Activated T-cell treated with anti-CD3 and anti-CD28 coated beads, Interleukin-2, amount 50 U/mL, for 4 hours (primary cell): ENCODE results near the gene UQCR11. TPM values are rescaled to one million over a fixed set of nuclear protein-coding genes. Genes with fewer than 3 reads are reported as not detected.
"Not testable (repeated sequence)": the region's sequence is repeated elsewhere in the genome, so short reads cannot be mapped to it uniquely, and the experiment has no call there.

Source experiments
- ATAC-seq, 2 donors: fragments of 200-7000 bp; cut with Tn5 transposase; one replicate each; pipeline ENCODE4 v1.10.0; 2021
- DNase-seq: peaks from one replicate; pipeline ENCODE4 v3.0.0-alpha.2; 2020
- H3K27me3 Mint-ChIP-seq: one replicate; pipeline ENCODE4 v1.8.0; 2021; ENCODE audit warnings: low read depth, mixed read lengths
- H3K36me3 Mint-ChIP-seq: one replicate; pipeline ENCODE4 v1.8.0; 2022; ENCODE audit warnings: mixed read lengths; ENCODE audit not compliant: insufficient read depth
- H3K4me1 Mint-ChIP-seq: one replicate; pipeline ENCODE4 v1.8.0; 2021; ENCODE audit warnings: low read depth, mixed read lengths
- H3K4me3 Mint-ChIP-seq: one replicate; pipeline ENCODE4 v1.8.0; 2021; ENCODE audit warnings: mild to moderate bottlenecking, moderate library complexity, mixed read lengths
- H3K9me3 Mint-ChIP-seq: one replicate; pipeline ENCODE4 v1.8.0; 2021; ENCODE audit warnings: mixed read lengths
- total RNA-seq, 3 donors: library from RNA; stranded (reverse); gene quantifications; one replicate each; pipeline ENCODE4 v1.2.1, GENCODE V29; 2021

Gene UQCR11
- total RNA-seq, 3 donors from 2014 or later: 226 to 252 (median 250) TPM

GRCh38 chr19:1646659-1647453 is 41.6 kb upstream of the UQCR11 start:
- Mint-ChIP-seq H3K9me3 (no peaks in the 10 kb centered on the region), H3K27me3 (no peaks in the 10 kb centered on the region), H3K36me3 (peaks cover 6% of the 10 kb centered on the region), H3K4me3 (no peak overlapping the region), H3K4me1 (peaks cover 20% of the 10 kb centered on the region)
- ATAC-seq (no peak), DNase-seq (no peak)

DNA sequence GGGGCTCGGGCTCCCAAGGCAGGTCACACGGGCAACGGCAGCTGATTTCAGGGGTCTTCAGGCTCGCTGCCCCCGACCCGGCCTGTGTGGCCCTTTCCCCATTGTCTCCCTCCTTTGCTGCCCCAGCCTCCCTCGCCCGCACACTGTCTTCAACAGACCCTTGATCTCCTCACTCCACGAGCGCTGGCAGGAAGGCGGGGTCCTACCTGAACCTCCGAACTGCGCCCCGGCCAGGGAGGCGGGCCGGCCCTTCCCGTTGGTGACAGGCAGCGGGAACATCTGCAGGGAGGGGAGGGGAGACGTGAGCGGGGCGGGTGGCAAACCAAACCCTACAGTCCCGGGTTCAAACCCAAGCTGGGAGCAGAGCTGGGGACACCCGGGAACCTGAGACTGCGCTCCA is 40.9 kb upstream of the UQCR11 start:
- Mint-ChIP-seq H3K4me1 (peaks cover 20% of the 10 kb centered on the region), H3K4me3 (no peak overlapping the region), H3K36me3 (peaks cover 6% of the 10 kb centered on the region), H3K27me3 (no peaks in the 10 kb centered on the region), H3K9me3 (no peaks in the 10 kb centered on the region)
- ATAC-seq (no peak), DNase-seq (no peak)

DNA sequence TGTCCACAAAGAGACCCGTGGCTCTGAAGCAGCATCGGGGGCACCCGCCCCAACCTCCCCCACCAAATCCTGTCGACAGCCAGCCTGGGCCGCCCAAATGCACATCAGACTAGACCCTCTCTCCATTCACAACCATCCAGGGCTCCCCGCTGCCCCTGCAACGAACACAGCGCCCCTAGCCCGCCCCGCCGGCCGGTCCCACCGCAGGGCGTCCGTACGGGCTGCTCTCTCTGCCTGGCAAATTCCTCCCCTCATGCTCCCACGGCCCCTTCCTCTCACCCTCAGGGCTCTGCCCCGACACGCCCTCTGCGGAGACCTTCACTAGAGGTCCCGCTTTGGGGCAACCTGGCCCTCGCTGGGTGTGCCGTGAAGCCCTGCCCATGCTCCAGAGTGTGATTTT is 40.0 kb upstream of the UQCR11 start:
- Mint-ChIP-seq H3K4me3 (no peak overlapping the region), H3K9me3 (no peaks in the 10 kb centered on the region), H3K36me3 (peaks cover 6% of the 10 kb centered on the region), H3K4me1 (peaks cover 13% of the 10 kb centered on the region), H3K27me3 (no peaks in the 10 kb centered on the region)
- ATAC-seq (no peak), DNase-seq (peak; percentile 3)

- Mint-ChIP-seq H3K36me3 (peaks cover 7% of the 10 kb centered on the region), H3K27me3 (no peaks in the 10 kb centered on the region), H3K4me1 (peaks cover 4% of the 10 kb centered on the region), H3K9me3 (no peaks in the 10 kb centered on the region), H3K4me3 (no peak overlapping the region)
- ATAC-seq: no peak
- no peak for DNase-seq
These were observed 38.8 kb upstream of the UQCR11 start for GRCh38 chr19:1644070-1644469.

DNA sequence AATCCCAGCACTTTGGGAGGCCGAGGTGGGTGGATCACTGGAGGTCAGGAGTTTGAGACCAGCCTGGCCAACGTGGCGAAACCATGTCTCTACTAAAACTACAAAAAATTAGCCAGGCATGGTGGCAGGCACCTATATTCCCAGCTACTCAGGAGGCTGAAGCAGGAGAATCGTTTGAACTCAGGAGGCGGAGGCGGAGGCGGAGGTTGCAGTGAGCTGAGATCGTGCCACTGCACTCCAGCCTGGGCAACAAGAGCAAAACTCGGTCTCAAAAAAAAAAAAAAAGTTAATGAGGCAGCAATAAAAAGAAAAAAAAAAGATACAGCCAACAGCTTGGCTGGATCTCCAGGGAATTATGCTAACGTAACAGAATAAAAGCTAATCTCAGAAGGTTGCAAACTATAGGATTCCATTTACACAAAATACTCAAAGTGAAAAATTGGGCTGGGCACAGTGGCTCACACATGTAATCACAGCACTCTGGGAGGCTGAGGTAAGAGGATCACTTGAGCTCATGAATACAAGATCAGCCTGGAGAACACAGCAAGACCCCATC is 35.7 kb upstream of the UQCR11 start:
- not testable (repeated sequence) for ATAC-seq, DNase-seq, H3K4me1 Mint-ChIP-seq, H3K4me3 Mint-ChIP-seq, H3K27me3 Mint-ChIP-seq, H3K9me3 Mint-ChIP-seq
- H3K36me3 Mint-ChIP-seq: peaks cover 11% of the 10 kb centered on the region

GRCh38 chr19:1636325-1637236 is 31.3 kb upstream of the UQCR11 start:
- ATAC-seq (no peak), DNase-seq (no peak)
- H3K27me3 Mint-ChIP-seq: no peaks in the 10 kb centered on the region
- no peaks in the 10 kb centered on the region for H3K9me3 Mint-ChIP-seq
- peaks cover 7% of the 10 kb centered on the region for H3K36me3 Mint-ChIP-seq
- H3K4me1 Mint-ChIP-seq: peaks cover 4% of the 10 kb centered on the region
- H3K4me3 Mint-ChIP-seq: no peak overlapping the region

DNA sequence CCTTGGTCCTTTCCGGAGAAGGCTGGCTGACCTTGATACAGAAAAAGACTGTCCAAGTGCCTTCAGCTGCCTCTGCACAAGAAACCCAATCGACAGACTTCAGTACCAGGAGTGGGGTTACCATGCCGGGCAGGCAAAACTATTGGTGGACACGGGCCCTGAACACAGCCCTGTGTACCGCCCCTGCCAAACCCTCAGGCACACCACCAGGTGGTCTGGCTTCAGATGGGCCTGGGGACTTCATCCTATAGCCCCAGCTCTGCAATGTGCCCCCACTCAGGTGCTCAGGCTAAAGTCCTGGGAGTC is 29.6 kb upstream of the UQCR11 start:
- H3K4me3 Mint-ChIP-seq: no peak overlapping the region
- peaks cover 7% of the 10 kb centered on the region for H3K36me3 Mint-ChIP-seq
- no peaks in the 10 kb centered on the region for H3K9me3 Mint-ChIP-seq
- ATAC-seq (no peak), DNase-seq (no peak)
- peaks cover 4% of the 10 kb centered on the region for H3K4me1 Mint-ChIP-seq
- H3K27me3 Mint-ChIP-seq: no peaks in the 10 kb centered on the region

GRCh38 chr19:1634242-1634937 is 29.1 kb upstream of the UQCR11 start:
- H3K27me3 Mint-ChIP-seq: no peaks in the 10 kb centered on the region
- DNase-seq: no peak
- no peaks in the 10 kb centered on the region for H3K9me3 Mint-ChIP-seq
- no peak for ATAC-seq
- peaks cover 5% of the 10 kb centered on the region for H3K36me3 Mint-ChIP-seq
- peaks cover 4% of the 10 kb centered on the region for H3K4me1 Mint-ChIP-seq
- no peak overlapping the region for H3K4me3 Mint-ChIP-seq

DNA sequence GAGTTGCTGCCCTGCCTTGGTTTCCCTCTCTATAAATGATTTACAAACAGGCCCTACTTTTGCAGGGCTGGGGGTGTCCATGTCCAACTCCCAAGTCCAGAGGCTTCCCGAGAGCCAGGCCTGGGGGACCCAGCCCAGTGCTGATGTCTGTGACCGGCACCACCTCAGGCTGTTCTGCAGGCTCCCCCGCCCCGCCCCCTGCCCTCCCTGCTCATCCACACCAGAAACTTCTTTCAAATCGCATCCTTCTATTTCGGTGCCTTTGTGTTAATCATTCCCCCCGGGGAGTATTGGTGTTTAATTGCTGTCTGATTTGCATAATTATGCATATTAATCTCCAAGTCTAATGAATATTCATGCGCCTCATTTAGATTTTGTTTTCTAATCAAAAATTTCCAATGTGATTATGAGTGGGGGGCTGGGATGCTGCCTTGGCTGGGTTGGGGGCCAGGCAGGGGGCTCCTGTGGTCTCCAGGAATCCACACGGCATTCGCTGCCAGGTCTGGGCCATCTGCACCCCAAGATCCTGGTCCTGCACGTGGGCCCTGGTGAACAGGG is 28.1 kb upstream of the UQCR11 start:
- DNase-seq (no peak), ATAC-seq (no peak)
- Mint-ChIP-seq H3K27me3 (no peaks in the 10 kb centered on the region), H3K4me3 (no peak overlapping the region), H3K9me3 (no peaks in the 10 kb centered on the region), H3K4me1 (no peaks in the 10 kb centered on the region), H3K36me3 (peaks cover under 1% of the 10 kb centered on the region)

- no peaks in the 10 kb centered on the region for H3K27me3 Mint-ChIP-seq
- no peak for ATAC-seq
- H3K4me1 Mint-ChIP-seq: no peaks in the 10 kb centered on the region
These were observed 27.4 kb upstream of the UQCR11 start for GRCh38 chr19:1632462-1633268.

DNA sequence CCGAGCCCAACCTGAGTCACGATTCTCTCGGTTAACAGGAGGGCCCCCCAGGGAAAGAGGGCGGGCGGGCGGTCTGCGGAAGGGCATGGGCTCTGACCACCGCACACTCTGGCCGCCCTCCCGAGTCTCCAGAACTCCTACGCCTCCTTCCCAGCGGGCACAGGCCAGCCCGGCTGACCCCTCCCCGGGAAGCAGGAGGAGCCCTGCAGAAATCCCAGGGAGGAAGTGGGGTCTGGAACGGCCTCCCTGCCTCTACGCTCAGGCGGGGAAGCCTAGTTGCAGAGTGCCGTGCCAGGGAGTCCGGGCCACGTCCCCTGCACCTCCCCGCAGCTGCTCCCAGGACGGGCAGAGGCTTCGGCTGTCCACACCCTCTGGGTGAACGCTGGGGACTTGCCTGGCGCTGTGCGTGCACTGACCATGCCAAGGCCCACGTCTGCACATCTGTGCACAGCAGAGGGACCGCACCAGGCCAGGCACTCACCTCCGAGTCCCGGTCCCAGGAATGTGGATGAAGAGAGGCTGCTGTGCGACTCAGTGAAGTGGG is 26.4 kb upstream of the UQCR11 start:
- no peaks in the 10 kb centered on the region for H3K4me1 Mint-ChIP-seq
- DNase-seq (no peak), ATAC-seq (no peak)
- H3K27me3 Mint-ChIP-seq: no peaks in the 10 kb centered on the region
- no peaks in the 10 kb centered on the region for H3K36me3 Mint-ChIP-seq
- no peak overlapping the region for H3K4me3 Mint-ChIP-seq
- no peaks in the 10 kb centered on the region for H3K9me3 Mint-ChIP-seq

More at GRCh38 chr19:1632462-1633268, 27.4 kb upstream of the UQCR11 start:
- H3K36me3 Mint-ChIP-seq: no peaks in the 10 kb centered on the region
- no peak overlapping the region for H3K4me3 Mint-ChIP-seq
- H3K9me3 Mint-ChIP-seq: no peaks in the 10 kb centered on the region
- DNase-seq: no peak

GRCh38 chr19:1630811-1631210 is 25.5 kb upstream of the UQCR11 start:
- peaks cover 3% of the 10 kb centered on the region for H3K36me3 Mint-ChIP-seq
- no peaks in the 10 kb centered on the region for H3K27me3 Mint-ChIP-seq
- ATAC-seq (no peak), DNase-seq (no peak)
- no peak overlapping the region for H3K4me3 Mint-ChIP-seq
- H3K4me1 Mint-ChIP-seq: no peaks in the 10 kb centered on the region
- no peaks in the 10 kb centered on the region for H3K9me3 Mint-ChIP-seq

GRCh38 chr19:1630012-1630411 is 24.8 kb upstream of the UQCR11 start:
- ATAC-seq (no peak), DNase-seq (no peak)
- Mint-ChIP-seq H3K36me3 (peaks cover 4% of the 10 kb centered on the region), H3K9me3 (no peaks in the 10 kb centered on the region), H3K4me1 (no peaks in the 10 kb centered on the region), H3K4me3 (no peak overlapping the region), H3K27me3 (no peaks in the 10 kb centered on the region)
